Cerebellar cortex (tissue), 1 donor: ENCODE measurements around the gene BRIP1.
"Not testable (repeated sequence)": the region's sequence is repeated elsewhere in the genome, so short reads cannot be mapped to it uniquely, and the experiment has no call there.

Experiments used
- DNase-seq: peaks from one replicate; pipeline ENCODE4 v3.0.0-alpha.2; 2015; ENCODE audit warnings: low spot score

BRIP1 gene

GRCh38 chr17:61699032-61699431, 164.3 kb downstream of the BRIP1 start:
- no peak for DNase-seq

DNA sequence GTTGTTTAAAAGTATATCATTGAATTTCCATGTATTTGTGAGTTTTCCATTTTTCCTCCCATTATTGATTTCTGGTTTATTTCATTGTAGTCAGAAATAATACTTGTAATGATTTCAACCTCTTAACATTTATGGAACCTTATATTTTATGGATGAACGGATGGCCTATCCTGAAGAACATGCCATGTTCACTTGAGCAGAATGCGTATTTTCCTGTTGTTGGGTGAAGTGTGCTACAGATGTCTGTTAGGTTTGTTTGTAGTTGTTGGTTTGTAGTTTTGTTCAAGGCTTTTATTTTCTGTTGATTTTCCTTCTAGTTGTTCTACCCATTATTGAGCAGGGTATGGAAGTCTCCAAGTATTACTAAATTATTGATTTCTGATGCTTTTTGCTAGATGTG, 165.1 kb downstream of the BRIP1 start:
- no peak for DNase-seq

GRCh38 chr17:61695779-61696337, 167.5 kb downstream of the BRIP1 start:
- DNase-seq: no peak

DNA sequence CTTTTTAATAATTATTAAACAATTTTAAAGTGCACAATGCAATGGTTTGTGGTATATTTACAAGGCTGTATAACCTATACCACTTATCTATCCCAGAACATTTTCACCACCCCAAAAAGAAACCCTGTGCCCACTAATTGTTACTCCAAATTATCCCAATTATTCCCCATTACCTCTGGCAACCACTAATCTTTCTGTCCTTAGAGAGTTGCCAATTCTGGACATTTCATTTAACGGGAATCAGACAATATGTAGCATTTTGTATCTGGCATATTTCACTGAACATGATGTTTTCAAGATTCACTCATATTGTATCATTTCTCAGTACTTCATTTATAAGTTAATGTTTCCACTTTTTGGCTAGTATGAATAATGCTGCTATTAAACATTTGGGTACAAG, 169.2 kb downstream of the BRIP1 start:
- DNase-seq: no peak

GRCh38 chr17:61689610-61690180, 173.6 kb downstream of the BRIP1 start:
- DNase-seq: no peak

- DNase-seq: no peak
Observed at GRCh38 chr17:61687769-61688168, 175.6 kb downstream of the BRIP1 start.

DNA sequence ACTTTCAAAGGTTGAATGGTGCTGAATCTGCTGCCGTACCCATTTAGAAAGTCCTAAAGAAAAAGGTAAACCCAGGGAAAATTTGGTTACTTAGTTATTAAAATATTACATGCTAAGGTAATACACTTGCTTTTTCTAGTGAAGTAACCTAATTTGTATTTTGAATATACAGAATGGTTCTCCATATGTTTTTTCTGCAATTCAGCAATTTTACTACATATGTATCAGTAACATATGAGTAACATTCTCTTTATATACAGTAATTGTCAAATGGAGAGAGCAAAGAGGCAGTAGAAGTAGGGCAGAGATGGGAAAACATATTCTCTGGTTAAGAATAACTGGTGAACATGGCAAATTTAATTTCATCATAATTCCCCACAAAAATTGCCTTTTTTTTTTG, 177.2 kb downstream of the BRIP1 start:
- DNase-seq: no peak

GRCh38 chr17:61684818-61685217, 178.5 kb downstream of the BRIP1 start:
- no peak for DNase-seq

DNA sequence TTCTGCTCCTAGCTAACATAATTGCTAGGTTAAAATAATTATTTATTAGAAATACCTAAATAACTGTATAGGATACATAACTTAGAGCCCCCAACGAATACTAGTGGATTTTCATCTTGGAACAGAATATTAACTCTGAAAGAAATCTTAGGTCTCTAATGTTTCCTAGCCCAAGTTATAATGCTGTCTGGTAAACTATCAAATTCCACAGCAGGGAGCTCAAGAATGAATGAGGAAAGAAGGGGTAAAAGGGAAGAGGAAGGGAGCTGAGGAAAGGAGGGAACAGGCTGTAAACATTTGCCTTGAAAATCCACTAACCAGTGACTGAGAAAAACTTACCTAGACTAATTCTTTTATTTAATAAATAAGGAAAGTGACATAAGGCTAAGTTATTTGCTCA, 179.2 kb downstream of the BRIP1 start:
- DNase-seq: no peak

DNA sequence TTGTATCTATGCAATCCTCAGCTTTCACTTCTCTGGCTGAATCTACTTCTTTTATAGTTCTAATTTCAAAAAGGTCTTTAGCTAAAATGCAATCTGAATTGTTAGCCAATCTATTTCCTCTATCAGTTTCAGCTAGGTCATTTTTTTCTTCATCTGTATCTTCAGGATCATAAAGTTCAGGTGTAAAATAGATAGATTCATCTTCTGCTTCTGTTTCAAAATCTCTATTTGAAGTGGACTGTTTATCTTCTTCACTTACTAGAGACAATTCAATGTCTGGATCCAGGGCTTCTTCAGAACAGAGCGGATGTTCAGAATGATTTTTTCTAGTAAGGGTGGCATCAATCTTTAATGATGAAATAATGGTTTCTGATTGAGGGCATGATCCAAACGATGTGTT, 179.9 kb downstream of the BRIP1 start:
- DNase-seq: no peak

DNA sequence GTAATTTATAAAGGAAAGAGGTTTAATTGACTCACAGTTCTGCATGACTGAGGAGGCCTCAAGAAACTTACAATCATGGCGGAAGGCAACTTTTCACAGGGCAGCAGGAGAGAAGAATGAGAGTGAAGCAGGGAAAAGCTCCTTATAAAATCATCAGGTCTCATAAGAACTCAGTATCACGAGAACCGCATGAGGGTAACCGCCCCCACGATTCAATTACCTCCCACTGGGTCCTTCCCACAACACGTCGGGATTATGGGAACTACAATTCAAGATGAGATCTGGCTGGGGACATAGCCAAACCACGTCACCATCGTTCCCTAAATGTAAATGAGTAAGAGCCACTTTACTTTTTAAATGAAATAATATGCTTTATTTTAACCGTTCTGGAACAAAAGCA, 182.4 kb downstream of the BRIP1 start:
- no peak for DNase-seq

- DNase-seq: no peak
Observed at GRCh38 chr17:61678339-61678738, 185.0 kb downstream of the BRIP1 start.

GRCh38 chr17:61677150-61677811, 186.0 kb downstream of the BRIP1 start:
- DNase-seq: not testable (repeated sequence)

DNA sequence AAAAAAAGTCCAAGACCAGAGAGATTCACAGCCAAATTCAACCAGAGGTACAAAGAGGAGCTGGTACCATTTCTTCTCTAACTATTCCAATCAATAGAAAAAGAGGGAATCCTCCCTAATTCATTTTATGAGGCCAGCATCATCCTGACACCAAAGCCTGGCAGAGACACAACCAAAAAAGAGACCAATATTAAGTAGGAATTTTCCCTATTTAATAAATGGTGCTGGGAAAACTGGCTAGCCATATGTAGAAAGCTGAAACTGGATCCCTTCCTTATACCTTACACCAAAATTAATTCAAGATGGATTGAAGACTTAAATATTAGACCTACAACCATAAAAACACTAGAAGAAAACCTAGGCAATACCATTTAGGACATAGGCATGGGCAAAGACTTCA, 186.8 kb downstream of the BRIP1 start:
- not testable (repeated sequence) for DNase-seq

DNA sequence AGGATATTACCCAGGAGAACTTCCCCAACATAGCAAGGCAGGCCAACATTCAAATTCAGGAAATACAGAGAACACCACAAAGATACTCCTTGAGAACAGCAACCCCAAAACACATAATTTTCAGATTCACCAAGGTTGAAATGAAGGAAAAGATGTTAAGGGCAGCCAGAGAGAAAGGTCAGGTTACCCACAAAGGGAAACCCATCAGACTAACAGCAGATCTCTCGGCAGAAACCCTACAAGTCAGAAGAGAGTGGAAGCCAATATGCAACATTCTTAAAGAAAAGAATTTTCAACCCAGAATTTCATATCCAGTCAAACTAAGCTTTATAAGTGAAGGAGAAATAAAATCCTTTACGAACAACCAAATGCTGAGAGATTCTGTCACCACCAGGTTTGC, 188.7 kb downstream of the BRIP1 start:
- not testable (repeated sequence) for DNase-seq

GRCh38 chr17:61673019-61673897, 190.1 kb downstream of the BRIP1 start:
- DNase-seq: not testable (repeated sequence)

GRCh38 chr17:61672140-61672539, 191.2 kb downstream of the BRIP1 start:
- DNase-seq: no peak

- DNase-seq: no peak
Observed at GRCh38 chr17:61670691-61671090, 192.6 kb downstream of the BRIP1 start.

- DNase-seq: no peak
Observed at GRCh38 chr17:61669522-61669921, 193.8 kb downstream of the BRIP1 start.

GRCh38 chr17:61668486-61668885, 194.8 kb downstream of the BRIP1 start:
- DNase-seq: no peak

DNA sequence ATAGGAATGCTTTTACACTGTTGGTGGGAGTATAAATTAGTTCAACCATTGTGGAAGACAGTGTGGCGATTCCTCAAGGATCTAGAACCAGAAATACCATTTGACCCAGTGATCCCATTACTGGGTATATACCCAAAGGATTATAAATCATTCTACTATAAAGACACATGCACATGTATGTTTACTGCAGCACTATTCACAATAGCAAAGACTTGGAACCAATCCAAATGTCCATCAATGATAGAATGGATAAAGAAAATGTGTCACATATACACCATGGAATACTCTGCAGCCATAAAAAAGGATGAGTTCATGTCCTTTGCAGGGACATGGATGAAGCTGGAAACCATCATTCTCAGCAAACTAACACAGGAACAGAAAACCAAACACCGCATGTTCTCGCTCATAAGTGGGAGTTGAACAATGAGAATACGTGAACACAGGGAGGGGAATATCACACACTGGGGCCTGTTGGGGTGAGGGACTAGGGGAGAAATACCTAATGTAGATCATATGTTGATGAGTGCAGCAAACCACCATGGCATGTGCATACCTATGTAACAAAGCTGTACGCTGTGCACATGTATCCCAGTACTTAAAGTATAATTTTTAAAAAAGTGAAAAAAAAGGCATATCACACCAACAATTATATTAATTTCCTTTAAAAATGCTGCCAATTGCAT, 196.8 kb downstream of the BRIP1 start:
- DNase-seq: not testable (repeated sequence)

DNA sequence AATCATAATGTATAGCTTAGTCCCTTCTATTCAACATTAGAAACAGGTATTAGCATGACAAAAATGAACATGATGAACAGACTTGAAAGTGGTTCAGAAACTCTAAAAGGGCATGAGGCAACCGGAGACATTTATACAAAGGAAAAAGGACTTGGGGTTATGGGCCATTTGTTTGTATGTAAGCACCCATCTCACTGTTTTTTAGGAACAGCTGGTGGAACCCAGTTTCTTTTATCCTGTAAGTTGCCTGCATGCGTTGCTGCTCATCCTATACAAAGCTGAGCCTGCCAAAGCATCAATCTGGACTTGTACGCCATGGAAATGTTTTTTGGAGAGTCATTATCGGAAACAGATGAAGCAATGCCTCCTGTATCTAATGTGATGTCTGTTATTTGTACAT, 200.0 kb downstream of the BRIP1 start:
- DNase-seq: no peak
